ENCODE data around the gene TSHZ2. TPM values are rescaled to one million over a fixed set of nuclear protein-coding genes. Genes with fewer than 3 reads are reported as not detected.

TSHZ2 gene
- total RNA-seq, 1 experiment from 2014 or later = 0.07 TPM

DNA sequence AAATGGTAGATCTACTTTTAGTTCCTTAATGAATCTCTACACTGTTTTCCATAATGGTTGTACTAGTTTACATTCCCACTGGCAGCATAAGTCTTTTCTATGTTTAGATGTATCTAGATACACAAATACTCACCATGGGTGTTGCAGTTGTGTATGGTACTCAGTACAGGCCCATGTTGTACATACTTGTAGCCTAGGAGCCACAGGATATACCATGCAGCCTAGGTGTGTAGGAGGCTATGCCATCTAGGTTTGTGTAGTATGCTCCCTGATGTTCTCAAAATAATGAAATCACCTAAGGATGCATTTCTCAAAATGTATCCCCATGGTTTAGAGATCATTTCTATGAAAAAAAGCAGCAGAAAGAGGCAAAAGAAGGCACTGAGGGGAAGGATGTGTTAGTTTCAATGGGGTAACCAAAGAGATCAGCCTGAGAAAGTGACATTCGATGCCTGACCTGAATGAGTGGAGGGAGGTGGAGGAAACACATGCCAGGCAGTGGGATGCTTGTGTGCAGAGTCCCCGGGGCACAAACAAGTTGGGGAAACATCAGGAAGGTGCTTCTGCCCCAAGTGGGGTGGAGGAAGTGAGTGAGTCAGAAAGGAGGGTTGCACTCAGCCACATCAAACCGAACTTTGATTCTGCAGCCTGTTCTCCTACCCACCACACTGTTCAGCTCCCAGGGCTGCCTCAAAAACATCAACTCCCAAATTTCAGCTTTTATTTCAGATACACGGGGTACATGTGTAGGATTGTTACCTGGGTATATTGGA is 430.3 kb downstream of the TSHZ2 start:
- ChIA-PET POLR2A (no interaction called here), RAD21 (ENCODE audit: low non-redundant PET in 1 of 2, low total read pairs in 2 of 2, uncharacterized antibody in 2 of 2, unreplicated experiment in 2 of 2) (no interaction called here), CTCF (no interaction called here)
- H3K9me3 ChIP-seq (ENCODE audit: control insufficient read depth in 1 of 2, insufficient read depth in 1 of 2, low read depth in 1 of 2, low read length in 2 of 2) = no peaks in the 10 kb centered on the region
- H4K20me1 ChIP-seq (ENCODE audit: insufficient read depth) = no peaks in the 10 kb centered on the region
- no peak overlapping the region for H3K9ac ChIP-seq (ENCODE audit: low read length)
- intact Hi-C loops (cut with micrococcal nuclease) = no loop called here
- DNase-seq (ENCODE audit: low read depth, low spot score) (no peak), ATAC-seq (no peak)
- BruUV-seq (replicated peaks) = no TSS peak
- H3K4me3 ChIP-seq (replicated peaks in 1 of 2; ENCODE audit: low read depth in 1 of 2, low read length in 2 of 2) = no peak overlapping the region
- H2AFZ ChIP-seq (ENCODE audit: low read depth, low read length, poor library complexity, severe bottlenecking) = no peak overlapping the region
- H3K4me1 ChIP-seq (ENCODE audit: control insufficient read depth in 1 of 2, insufficient read depth in 2 of 2, low read length in 2 of 2) = no peaks in the 10 kb centered on the region
- H3K79me2 ChIP-seq (ENCODE audit: insufficient read depth, low read length) = no peaks in the 10 kb centered on the region
- H3K27ac ChIP-seq (ENCODE audit: low read depth, low read length) = no peak overlapping the region
- H3K36me3 ChIP-seq (ENCODE audit: control insufficient read depth in 1 of 2, insufficient read depth in 2 of 2, low read length in 2 of 2) = no peaks in the 10 kb centered on the region
- H3K4me2 ChIP-seq (ENCODE audit: low read length) = no peak overlapping the region
- no peaks in the 10 kb centered on the region for H3K9me2 ChIP-seq (ENCODE audit: insufficient read depth)
- TF ChIP-seq FOSL1 (IDR thresholded peaks at IDR 0.05; ENCODE audit: low read depth) = no peak
- TF ChIP-seq, protein P1, sequence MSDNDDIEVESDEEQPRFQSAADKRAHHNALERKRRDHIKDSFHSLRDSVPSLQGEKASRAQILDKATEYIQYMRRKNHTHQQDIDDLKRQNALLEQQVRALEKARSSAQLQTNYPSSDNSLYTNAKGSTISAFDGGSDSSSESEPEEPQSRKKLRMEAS (IDR thresholded peaks at IDR 0.05) = no peak
- no peak for TF ChIP-seq SP1 (IDR thresholded peaks at IDR 0.05; ENCODE audit: low read depth)
- no peak for TF ChIP-seq ZFX (IDR thresholded peaks at IDR 0.05)
- no peak for TF ChIP-seq SIN3A (IDR thresholded peaks at IDR 0.05; ENCODE audit: low read depth)
- TF ChIP-seq JUND (IDR thresholded peaks at IDR 0.05) = no peak
- no peak for TF ChIP-seq SRF (IDR thresholded peaks at IDR 0.05; ENCODE audit: low read depth)
- TF ChIP-seq ZNF274 (IDR thresholded peaks at IDR 0.05; ENCODE audit: low read depth, low read length) = no peak
- TF ChIP-seq, protein P2, sequence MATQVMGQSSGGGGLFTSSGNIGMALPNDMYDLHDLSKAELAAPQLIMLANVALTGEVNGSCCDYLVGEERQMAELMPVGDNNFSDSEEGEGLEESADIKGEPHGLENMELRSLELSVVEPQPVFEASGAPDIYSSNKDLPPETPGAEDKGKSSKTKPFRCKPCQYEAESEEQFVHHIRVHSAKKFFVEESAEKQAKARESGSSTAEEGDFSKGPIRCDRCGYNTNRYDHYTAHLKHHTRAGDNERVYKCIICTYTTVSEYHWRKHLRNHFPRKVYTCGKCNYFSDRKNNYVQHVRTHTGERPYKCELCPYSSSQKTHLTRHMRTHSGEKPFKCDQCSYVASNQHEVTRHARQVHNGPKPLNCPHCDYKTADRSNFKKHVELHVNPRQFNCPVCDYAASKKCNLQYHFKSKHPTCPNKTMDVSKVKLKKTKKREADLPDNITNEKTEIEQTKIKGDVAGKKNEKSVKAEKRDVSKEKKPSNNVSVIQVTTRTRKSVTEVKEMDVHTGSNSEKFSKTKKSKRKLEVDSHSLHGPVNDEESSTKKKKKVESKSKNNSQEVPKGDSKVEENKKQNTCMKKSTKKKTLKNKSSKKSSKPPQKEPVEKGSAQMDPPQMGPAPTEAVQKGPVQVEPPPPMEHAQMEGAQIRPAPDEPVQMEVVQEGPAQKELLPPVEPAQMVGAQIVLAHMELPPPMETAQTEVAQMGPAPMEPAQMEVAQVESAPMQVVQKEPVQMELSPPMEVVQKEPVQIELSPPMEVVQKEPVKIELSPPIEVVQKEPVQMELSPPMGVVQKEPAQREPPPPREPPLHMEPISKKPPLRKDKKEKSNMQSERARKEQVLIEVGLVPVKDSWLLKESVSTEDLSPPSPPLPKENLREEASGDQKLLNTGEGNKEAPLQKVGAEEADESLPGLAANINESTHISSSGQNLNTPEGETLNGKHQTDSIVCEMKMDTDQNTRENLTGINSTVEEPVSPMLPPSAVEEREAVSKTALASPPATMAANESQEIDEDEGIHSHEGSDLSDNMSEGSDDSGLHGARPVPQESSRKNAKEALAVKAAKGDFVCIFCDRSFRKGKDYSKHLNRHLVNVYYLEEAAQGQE (IDR thresholded peaks at IDR 0.05; ENCODE audit: low read depth) = no peak
- TF ChIP-seq EZH2phosphoT487 (IDR thresholded peaks at IDR 0.05; ENCODE audit: borderline replicate concordance) = no peak
- TF ChIP-seq, protein P3, sequence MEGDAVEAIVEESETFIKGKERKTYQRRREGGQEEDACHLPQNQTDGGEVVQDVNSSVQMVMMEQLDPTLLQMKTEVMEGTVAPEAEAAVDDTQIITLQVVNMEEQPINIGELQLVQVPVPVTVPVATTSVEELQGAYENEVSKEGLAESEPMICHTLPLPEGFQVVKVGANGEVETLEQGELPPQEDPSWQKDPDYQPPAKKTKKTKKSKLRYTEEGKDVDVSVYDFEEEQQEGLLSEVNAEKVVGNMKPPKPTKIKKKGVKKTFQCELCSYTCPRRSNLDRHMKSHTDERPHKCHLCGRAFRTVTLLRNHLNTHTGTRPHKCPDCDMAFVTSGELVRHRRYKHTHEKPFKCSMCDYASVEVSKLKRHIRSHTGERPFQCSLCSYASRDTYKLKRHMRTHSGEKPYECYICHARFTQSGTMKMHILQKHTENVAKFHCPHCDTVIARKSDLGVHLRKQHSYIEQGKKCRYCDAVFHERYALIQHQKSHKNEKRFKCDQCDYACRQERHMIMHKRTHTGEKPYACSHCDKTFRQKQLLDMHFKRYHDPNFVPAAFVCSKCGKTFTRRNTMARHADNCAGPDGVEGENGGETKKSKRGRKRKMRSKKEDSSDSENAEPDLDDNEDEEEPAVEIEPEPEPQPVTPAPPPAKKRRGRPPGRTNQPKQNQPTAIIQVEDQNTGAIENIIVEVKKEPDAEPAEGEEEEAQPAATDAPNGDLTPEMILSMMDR (IDR thresholded peaks at IDR 0.05 in 2 of 3, conservative IDR thresholded peaks at IDR 0.05 in 1 of 3; ENCODE audit: borderline replicate concordance in 1 of 3, insufficient read depth in 1 of 3, low read depth in 2 of 3, low read length in 2 of 3) = no peak
- TF ChIP-seq POLR2A (IDR thresholded peaks at IDR 0.05; ENCODE audit: borderline replicate concordance, extremely low read depth, insufficient read depth, insufficient read length) = no peak
- TF ChIP-seq EZH2 (IDR thresholded peaks at IDR 0.05) = no peak
- TF ChIP-seq, protein P4, sequence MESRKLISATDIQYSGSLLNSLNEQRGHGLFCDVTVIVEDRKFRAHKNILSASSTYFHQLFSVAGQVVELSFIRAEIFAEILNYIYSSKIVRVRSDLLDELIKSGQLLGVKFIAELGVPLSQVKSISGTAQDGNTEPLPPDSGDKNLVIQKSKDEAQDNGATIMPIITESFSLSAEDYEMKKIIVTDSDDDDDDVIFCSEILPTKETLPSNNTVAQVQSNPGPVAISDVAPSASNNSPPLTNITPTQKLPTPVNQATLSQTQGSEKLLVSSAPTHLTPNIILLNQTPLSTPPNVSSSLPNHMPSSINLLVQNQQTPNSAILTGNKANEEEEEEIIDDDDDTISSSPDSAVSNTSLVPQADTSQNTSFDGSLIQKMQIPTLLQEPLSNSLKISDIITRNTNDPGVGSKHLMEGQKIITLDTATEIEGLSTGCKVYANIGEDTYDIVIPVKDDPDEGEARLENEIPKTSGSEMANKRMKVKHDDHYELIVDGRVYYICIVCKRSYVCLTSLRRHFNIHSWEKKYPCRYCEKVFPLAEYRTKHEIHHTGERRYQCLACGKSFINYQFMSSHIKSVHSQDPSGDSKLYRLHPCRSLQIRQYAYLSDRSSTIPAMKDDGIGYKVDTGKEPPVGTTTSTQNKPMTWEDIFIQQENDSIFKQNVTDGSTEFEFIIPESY (IDR thresholded peaks at IDR 0.05; ENCODE audit: extremely low read depth, insufficient replicate concordance, low read length) = no peak
- TF ChIP-seq CEBPB (IDR thresholded peaks at IDR 0.05; ENCODE audit: low read depth) = no peak
- TF ChIP-seq CBX3 (IDR thresholded peaks at IDR 0.05; ENCODE audit: low read depth) = no peak
- peaks cover 18% of the 10 kb centered on the region for H3K27me3 ChIP-seq (ENCODE audit: insufficient read depth, low read length)

Measured in HCT116 (cell line).